GM23338 (cell line): Measurements from ENCODE around the gene PDXDC1.
"Not testable (repeated sequence)": the region's sequence is repeated elsewhere in the genome, so short reads cannot be mapped to it uniquely, and the experiment has no call there.

Source experiments
- CREB1 ChIP-seq: fragments of 250-450 bp; sonication (Bioruptor Pico); IDR thresholded peaks from 2 replicates; pipeline ENCODE4 v1.5.0; 2020; ENCODE audit warnings: low read depth, mild to moderate bottlenecking, moderate library complexity
- EZH2 ChIP-seq: fragments of 200-600 bp; sonication (generic); IDR thresholded peaks from one replicate; pipeline ENCODE4 v1.8.0; 2017; ENCODE audit warnings: antibody characterized with exemption, mild to moderate bottlenecking, low read depth; ENCODE audit not compliant: unreplicated experiment
- EZH2phosphoT487 ChIP-seq: fragments of 200-600 bp; sonication (generic); IDR thresholded peaks from one replicate; pipeline ENCODE4 v1.8.1; 2018; ENCODE audit warnings: antibody characterized with exemption; ENCODE audit not compliant: unreplicated experiment
- JUNB ChIP-seq: IDR thresholded peaks from one replicate; pipeline ENCODE4 v1.6.1; 2016; ENCODE audit warnings: antibody characterized with exemption; ENCODE audit not compliant: unreplicated experiment
- NANOG ChIP-seq: IDR thresholded peaks from 2 replicates; pipeline ENCODE4 v1.6.1; 2016; ENCODE audit warnings: antibody characterized with exemption, borderline replicate concordance
- POLR2AphosphoS5 ChIP-seq: IDR thresholded peaks from 2 replicates; pipeline ENCODE4 v1.6.1; 2016; ENCODE audit warnings: antibody characterized with exemption, low read depth
- STAT1 ChIP-seq: IDR thresholded peaks from one replicate; pipeline ENCODE4 v1.6.1; 2016; ENCODE audit warnings: antibody characterized with exemption; ENCODE audit not compliant: unreplicated experiment
- ZNF331 ChIP-seq: fragments of 250-450 bp; sonication (Bioruptor Pico); IDR thresholded peaks from 2 replicates; pipeline ENCODE4 v1.5.0; 2020; ENCODE audit warnings: low read depth, mild to moderate bottlenecking, moderate library complexity
- TF ChIP-seq, protein P1 (sequence below), 2 experiments: fragments of 200-600 bp in 1 of 2; sonication (generic) in 1 of 2; conservative IDR thresholded peaks; 2 replicates each; pipeline versions ENCODE4 v1.5.1 to v1.6.1; 2016 to 2017; ENCODE audit warnings: antibody characterized with exemption in 2 of 2, low read depth in 2 of 2, mild to moderate bottlenecking in 2 of 2, moderate library complexity in 1 of 2
- TF ChIP-seq, protein P2 (sequence below): IDR thresholded peaks from one replicate; pipeline ENCODE4 v1.6.1; 2018; ENCODE audit warnings: antibody characterized with exemption; ENCODE audit not compliant: unreplicated experiment
- TF ChIP-seq, protein P3 (sequence below): IDR thresholded peaks from 2 replicates; pipeline ENCODE4 v1.6.1; 2016; ENCODE audit warnings: antibody characterized with exemption

DNA sequence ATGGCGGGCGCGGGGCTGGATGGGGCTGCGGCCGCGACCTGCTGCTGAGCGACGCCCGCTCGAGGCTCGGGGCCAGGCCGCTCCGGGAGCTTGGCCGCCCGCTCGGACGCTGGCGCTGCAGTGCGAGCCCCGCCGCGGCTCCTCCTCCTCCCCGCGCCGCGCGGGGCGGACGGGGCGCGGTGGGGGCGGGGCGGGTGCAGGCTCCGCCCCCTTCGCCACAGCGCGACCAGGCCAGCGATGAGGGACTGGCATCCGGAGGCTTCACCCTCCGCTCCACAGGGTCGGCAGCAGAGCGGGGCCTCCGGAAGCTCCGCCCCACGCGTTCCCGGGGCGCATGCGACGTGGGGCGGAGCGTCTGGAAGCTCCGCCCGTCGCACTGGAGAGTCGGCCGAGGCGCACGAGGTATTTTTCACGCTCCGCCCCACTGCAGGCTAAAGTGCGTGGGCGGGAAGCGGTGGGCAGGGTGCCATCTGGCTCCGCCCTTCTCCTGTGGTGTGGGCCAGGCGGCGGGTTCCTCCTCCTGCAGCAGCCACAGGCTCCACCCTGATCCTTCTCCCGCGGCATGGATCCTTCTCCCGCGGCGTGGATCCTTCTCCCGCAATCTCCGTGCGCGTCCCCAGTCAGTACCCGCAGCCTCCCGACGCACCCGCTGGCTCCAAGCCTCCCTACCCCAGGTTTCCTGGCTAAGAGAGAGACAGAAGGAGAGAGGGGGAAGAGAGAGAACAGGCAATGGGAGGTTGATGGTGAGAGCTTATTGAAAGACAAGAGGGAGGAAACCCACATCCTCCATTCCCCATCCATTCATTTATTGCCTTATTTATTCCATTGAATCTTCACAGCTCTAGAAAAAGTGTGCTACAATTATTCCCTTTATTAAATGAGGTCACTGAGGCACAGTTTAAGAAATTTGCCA lies 180.1 kb downstream of the PDXDC1 start:
- TF ChIP-seq, protein P1, sequence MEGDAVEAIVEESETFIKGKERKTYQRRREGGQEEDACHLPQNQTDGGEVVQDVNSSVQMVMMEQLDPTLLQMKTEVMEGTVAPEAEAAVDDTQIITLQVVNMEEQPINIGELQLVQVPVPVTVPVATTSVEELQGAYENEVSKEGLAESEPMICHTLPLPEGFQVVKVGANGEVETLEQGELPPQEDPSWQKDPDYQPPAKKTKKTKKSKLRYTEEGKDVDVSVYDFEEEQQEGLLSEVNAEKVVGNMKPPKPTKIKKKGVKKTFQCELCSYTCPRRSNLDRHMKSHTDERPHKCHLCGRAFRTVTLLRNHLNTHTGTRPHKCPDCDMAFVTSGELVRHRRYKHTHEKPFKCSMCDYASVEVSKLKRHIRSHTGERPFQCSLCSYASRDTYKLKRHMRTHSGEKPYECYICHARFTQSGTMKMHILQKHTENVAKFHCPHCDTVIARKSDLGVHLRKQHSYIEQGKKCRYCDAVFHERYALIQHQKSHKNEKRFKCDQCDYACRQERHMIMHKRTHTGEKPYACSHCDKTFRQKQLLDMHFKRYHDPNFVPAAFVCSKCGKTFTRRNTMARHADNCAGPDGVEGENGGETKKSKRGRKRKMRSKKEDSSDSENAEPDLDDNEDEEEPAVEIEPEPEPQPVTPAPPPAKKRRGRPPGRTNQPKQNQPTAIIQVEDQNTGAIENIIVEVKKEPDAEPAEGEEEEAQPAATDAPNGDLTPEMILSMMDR (conservative IDR thresholded peaks at IDR 0.05; ENCODE audit: low read depth in 2 of 2): not testable (repeated sequence)
- TF ChIP-seq POLR2AphosphoS5: peak; percentile 55
- TF ChIP-seq, protein P2, sequence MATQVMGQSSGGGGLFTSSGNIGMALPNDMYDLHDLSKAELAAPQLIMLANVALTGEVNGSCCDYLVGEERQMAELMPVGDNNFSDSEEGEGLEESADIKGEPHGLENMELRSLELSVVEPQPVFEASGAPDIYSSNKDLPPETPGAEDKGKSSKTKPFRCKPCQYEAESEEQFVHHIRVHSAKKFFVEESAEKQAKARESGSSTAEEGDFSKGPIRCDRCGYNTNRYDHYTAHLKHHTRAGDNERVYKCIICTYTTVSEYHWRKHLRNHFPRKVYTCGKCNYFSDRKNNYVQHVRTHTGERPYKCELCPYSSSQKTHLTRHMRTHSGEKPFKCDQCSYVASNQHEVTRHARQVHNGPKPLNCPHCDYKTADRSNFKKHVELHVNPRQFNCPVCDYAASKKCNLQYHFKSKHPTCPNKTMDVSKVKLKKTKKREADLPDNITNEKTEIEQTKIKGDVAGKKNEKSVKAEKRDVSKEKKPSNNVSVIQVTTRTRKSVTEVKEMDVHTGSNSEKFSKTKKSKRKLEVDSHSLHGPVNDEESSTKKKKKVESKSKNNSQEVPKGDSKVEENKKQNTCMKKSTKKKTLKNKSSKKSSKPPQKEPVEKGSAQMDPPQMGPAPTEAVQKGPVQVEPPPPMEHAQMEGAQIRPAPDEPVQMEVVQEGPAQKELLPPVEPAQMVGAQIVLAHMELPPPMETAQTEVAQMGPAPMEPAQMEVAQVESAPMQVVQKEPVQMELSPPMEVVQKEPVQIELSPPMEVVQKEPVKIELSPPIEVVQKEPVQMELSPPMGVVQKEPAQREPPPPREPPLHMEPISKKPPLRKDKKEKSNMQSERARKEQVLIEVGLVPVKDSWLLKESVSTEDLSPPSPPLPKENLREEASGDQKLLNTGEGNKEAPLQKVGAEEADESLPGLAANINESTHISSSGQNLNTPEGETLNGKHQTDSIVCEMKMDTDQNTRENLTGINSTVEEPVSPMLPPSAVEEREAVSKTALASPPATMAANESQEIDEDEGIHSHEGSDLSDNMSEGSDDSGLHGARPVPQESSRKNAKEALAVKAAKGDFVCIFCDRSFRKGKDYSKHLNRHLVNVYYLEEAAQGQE: not testable (repeated sequence)
- TF ChIP-seq CREB1 (CRISPR knock-in tag); EZH2; STAT1; EZH2phosphoT487; ZNF331 (CRISPR knock-in tag); NANOG; JUNB: not testable (repeated sequence)
- TF ChIP-seq, protein P3, sequence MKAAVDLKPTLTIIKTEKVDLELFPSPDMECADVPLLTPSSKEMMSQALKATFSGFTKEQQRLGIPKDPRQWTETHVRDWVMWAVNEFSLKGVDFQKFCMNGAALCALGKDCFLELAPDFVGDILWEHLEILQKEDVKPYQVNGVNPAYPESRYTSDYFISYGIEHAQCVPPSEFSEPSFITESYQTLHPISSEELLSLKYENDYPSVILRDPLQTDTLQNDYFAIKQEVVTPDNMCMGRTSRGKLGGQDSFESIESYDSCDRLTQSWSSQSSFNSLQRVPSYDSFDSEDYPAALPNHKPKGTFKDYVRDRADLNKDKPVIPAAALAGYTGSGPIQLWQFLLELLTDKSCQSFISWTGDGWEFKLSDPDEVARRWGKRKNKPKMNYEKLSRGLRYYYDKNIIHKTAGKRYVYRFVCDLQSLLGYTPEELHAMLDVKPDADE: not testable (repeated sequence)
